Caco-2 (cell line): ENCODE data around the gene SHROOM3. TPM values are rescaled to one million over a fixed set of nuclear protein-coding genes. Genes with fewer than 3 reads are reported as not detected.

Source experiments
- BruUV-seq: library from RNA; stranded (reverse); fragments of 400-500 nt; replicated peaks from 2 replicates; lab custom pipeline; 2021; lab: Mats Ljungman, UMichigan
- CTCF ChIA-PET: fragments of 300-600 bp; sonication (Branson Sonifier 250); formaldehyde crosslinking; loops from one replicate; lab custom pipeline; 2022; ENCODE audit warnings: antibody characterized with exemption; lab: Charles Lee
- POLR2A ChIA-PET: fragments of 300-600 bp; sonication (Branson Sonifier 250); formaldehyde crosslinking; loops from one replicate; lab custom pipeline; 2022; ENCODE audit warnings: antibody characterized with exemption; lab: Charles Lee
- DNase-seq, 2 experiments: peaks; one replicate each; pipeline versions ENCODE4 v3.0.0 to v3.0.0-alpha.2; 2020 to 2022
- H3K27me3 ChIP-seq: replicated peaks from 2 replicates; pipeline ENCODE4 v1.6.0; 2011; ENCODE audit warnings: low read length; ENCODE audit not compliant: control insufficient read depth, insufficient read depth
- H3K36me3 ChIP-seq: 2 replicates; pipeline ENCODE4 v1.5.1; 2011; ENCODE audit warnings: low read length; ENCODE audit not compliant: control insufficient read depth, insufficient read depth
- H3K4me1 ChIP-seq: fragments of 250-450 bp; sonication (Bioruptor Pico); 2 replicates; pipeline ENCODE4 v1.5.1; 2020; ENCODE audit warnings: mild to moderate bottlenecking
- H3K4me3 ChIP-seq: 2 replicates; pipeline ENCODE4 v1.5.1; 2011; ENCODE audit warnings: low read depth, mild to moderate bottlenecking, control low read depth, low read length
- H3K9me3 ChIP-seq: fragments of 250-450 bp; sonication (Bioruptor Pico); 2 replicates; pipeline ENCODE4 v1.5.1; 2020; ENCODE audit warnings: mild to moderate bottlenecking, moderate library complexity
- H3K27ac Mint-ChIP-seq: one replicate; pipeline ENCODE4 v1.8.0; 2022; ENCODE audit warnings: mixed read lengths; ENCODE audit not compliant: unreplicated experiment
- H3K27me3 Mint-ChIP-seq: one replicate; pipeline ENCODE4 v1.8.0; 2022; ENCODE audit warnings: mixed read lengths; ENCODE audit not compliant: insufficient read depth, unreplicated experiment
- H3K36me3 Mint-ChIP-seq: one replicate; pipeline ENCODE4 v1.8.0; 2022; ENCODE audit warnings: mild to moderate bottlenecking, mixed read lengths; ENCODE audit not compliant: insufficient read depth, unreplicated experiment
- H3K4me1 Mint-ChIP-seq: one replicate; pipeline ENCODE4 v1.8.0; 2022; ENCODE audit warnings: low read depth, mixed read lengths; ENCODE audit not compliant: unreplicated experiment
- H3K4me3 Mint-ChIP-seq: one replicate; pipeline ENCODE4 v1.8.0; 2022; ENCODE audit warnings: mild to moderate bottlenecking, moderate library complexity, mixed read lengths; ENCODE audit not compliant: unreplicated experiment
- H3K9me3 Mint-ChIP-seq: one replicate; pipeline ENCODE4 v1.8.0; 2022; ENCODE audit warnings: mixed read lengths; ENCODE audit not compliant: unreplicated experiment
- CTCF ChIP-seq, 2 experiments: fragments of 200-600 bp in 1 of 2; IDR thresholded peaks; 1 replicate in 1 of 2; 2 replicates in 1 of 2; pipeline versions ENCODE4 v1.5.1 to v1.8.0; 2011 to 2022; ENCODE audit warnings: antibody characterized with exemption in 1 of 2, control low read depth in 1 of 2, inconsistent platforms in 1 of 2, low read depth in 1 of 2, low read length in 1 of 2, mild to moderate bottlenecking in 1 of 2, moderate library complexity in 1 of 2; ENCODE audit not compliant: insufficient read depth in 1 of 2, severe bottlenecking in 1 of 2, unreplicated experiment in 1 of 2
- intact Hi-C: fragments of 100-400 bp; cut with micrococcal nuclease; formaldehyde crosslinking; loops from one replicate; pipeline ENCODE4 v1.10.0; 2022; ENCODE audit not compliant: unreplicated experiment
- total RNA-seq: library from RNA; stranded (reverse); gene quantifications from 2 replicates; pipeline ENCODE4 v1.2.3, GENCODE V29; 2022

SHROOM3 gene
- total RNA-seq, 1 experiment from 2014 or later = 16.3 TPM

GRCh38 chr4:76624241-76624681, 189.2 kb downstream of the SHROOM3 start:
- Histone ChIP-seq H3K9me3 (no peaks in the 10 kb centered on the region), H3K27me3 (no peaks in the 10 kb centered on the region), H3K4me3 (no peak overlapping the region), H3K36me3 (no peaks in the 10 kb centered on the region; the same call in 1 of the 2 replicates), H3K4me1 (peaks cover 21% of the 10 kb centered on the region)
- no peaks in the 10 kb centered on the region for H3K9me3 Mint-ChIP-seq
- TF ChIP-seq CTCF (IDR thresholded peaks at IDR 0.05; ENCODE audit: insufficient read depth in 1 of 2, low read depth in 1 of 2, low read length in 1 of 2, severe bottlenecking in 1 of 2, unreplicated experiment in 1 of 2) = no peak
- H3K4me1 Mint-ChIP-seq = peaks cover 14% of the 10 kb centered on the region
- DNase-seq = no peak
- intact Hi-C loops = no loop called here
- H3K27ac Mint-ChIP-seq = no peak overlapping the region
- H3K27me3 Mint-ChIP-seq = no peaks in the 10 kb centered on the region
- POLR2A ChIA-PET = no interaction called here
- no TSS peak for BruUV-seq
- H3K4me3 Mint-ChIP-seq = no peak overlapping the region
- CTCF ChIA-PET = interaction anchor here (0.6 kb wide), 1 partner anchor 371 kb away, joined by 4 read pairs; no protein-coding TSS in a partner anchor
- no peaks in the 10 kb centered on the region for H3K36me3 Mint-ChIP-seq

GRCh38 chr4:76624931-76625715, 190.1 kb downstream of the SHROOM3 start:
- peaks cover 21% of the 10 kb centered on the region for H3K4me1 ChIP-seq
- H3K36me3 ChIP-seq = peaks cover 1% of the 10 kb centered on the region; the same call in 1 of the 2 replicates
- ChIA-PET CTCF (no interaction called here), POLR2A (interaction anchor here (1.0 kb wide), 1 partner anchor 35 kb away, joined by 9 read pairs; no protein-coding TSS in a partner anchor)
- H3K27me3 ChIP-seq = no peaks in the 10 kb centered on the region
- no peaks in the 10 kb centered on the region for H3K36me3 Mint-ChIP-seq
- no peak overlapping the region for H3K4me3 ChIP-seq
- no peaks in the 10 kb centered on the region for H3K9me3 Mint-ChIP-seq
- intact Hi-C loops = no loop called here
- no TSS peak for BruUV-seq
- peaks cover 12% of the 10 kb centered on the region for H3K4me1 Mint-ChIP-seq
- no peak overlapping the region for H3K4me3 Mint-ChIP-seq
- no peak overlapping the region for H3K27ac Mint-ChIP-seq
- H3K27me3 Mint-ChIP-seq = no peaks in the 10 kb centered on the region
- DNase-seq = no peak
- no peak for TF ChIP-seq CTCF (IDR thresholded peaks at IDR 0.05; ENCODE audit: insufficient read depth in 1 of 2, low read depth in 1 of 2, low read length in 1 of 2, severe bottlenecking in 1 of 2, unreplicated experiment in 1 of 2)
- H3K9me3 ChIP-seq = no peaks in the 10 kb centered on the region

- peaks cover 7% of the 10 kb centered on the region for H3K4me1 Mint-ChIP-seq
- peak; percentile 32 to 37 for TF ChIP-seq CTCF (IDR thresholded peaks at IDR 0.05; ENCODE audit: insufficient read depth in 1 of 2, low read depth in 1 of 2, low read length in 1 of 2, severe bottlenecking in 1 of 2, unreplicated experiment in 1 of 2)
- Histone ChIP-seq H3K27me3 (no peaks in the 10 kb centered on the region), H3K36me3 (peaks cover 1% of the 10 kb centered on the region; the same call in 1 of the 2 replicates), H3K4me3 (no peak overlapping the region), H3K9me3 (no peaks in the 10 kb centered on the region), H3K4me1 (peaks cover 15% of the 10 kb centered on the region)
- intact Hi-C loops = no loop called here
- CTCF ChIA-PET = no interaction called here
- no peak overlapping the region for H3K4me3 Mint-ChIP-seq
- no peaks in the 10 kb centered on the region for H3K9me3 Mint-ChIP-seq
- POLR2A ChIA-PET = no interaction called here
- peaks cover 10% of the 10 kb centered on the region for H3K36me3 Mint-ChIP-seq
- no peaks in the 10 kb centered on the region for H3K27me3 Mint-ChIP-seq
- BruUV-seq = no TSS peak
- no peak overlapping the region for H3K27ac Mint-ChIP-seq
- peak in 1 of 2 experiments; percentile 19 for DNase-seq
Observed at GRCh38 chr4:76626686-76627465, 191.8 kb downstream of the SHROOM3 start.
